ENCODE results near the gene TEDC2.

- TF ChIP-seq, protein P1, sequence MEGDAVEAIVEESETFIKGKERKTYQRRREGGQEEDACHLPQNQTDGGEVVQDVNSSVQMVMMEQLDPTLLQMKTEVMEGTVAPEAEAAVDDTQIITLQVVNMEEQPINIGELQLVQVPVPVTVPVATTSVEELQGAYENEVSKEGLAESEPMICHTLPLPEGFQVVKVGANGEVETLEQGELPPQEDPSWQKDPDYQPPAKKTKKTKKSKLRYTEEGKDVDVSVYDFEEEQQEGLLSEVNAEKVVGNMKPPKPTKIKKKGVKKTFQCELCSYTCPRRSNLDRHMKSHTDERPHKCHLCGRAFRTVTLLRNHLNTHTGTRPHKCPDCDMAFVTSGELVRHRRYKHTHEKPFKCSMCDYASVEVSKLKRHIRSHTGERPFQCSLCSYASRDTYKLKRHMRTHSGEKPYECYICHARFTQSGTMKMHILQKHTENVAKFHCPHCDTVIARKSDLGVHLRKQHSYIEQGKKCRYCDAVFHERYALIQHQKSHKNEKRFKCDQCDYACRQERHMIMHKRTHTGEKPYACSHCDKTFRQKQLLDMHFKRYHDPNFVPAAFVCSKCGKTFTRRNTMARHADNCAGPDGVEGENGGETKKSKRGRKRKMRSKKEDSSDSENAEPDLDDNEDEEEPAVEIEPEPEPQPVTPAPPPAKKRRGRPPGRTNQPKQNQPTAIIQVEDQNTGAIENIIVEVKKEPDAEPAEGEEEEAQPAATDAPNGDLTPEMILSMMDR (IDR thresholded peaks at IDR 0.05; ENCODE audit: control extremely low read depth in 1 of 3, insufficient read depth in 1 of 3, low read depth in 1 of 3, low read length in 3 of 3) = no peak
- TF ChIP-seq POLR2A (IDR thresholded peaks at IDR 0.05; ENCODE audit: control extremely low read depth in 1 of 2, low read depth in 2 of 2, low read length in 2 of 2) (no peak), CREB1 (IDR thresholded peaks at IDR 0.05) (no peak), JUN (IDR thresholded peaks at IDR 0.05; ENCODE audit: low read depth, low read length) (no peak), POLR2AphosphoS5 (IDR thresholded peaks at IDR 0.05; ENCODE audit: low read depth, low read length) (no peak), SP2 (IDR thresholded peaks at IDR 0.05; ENCODE audit: low read length) (no peak), SIX5 (IDR thresholded peaks at IDR 0.05; ENCODE audit: low read depth, low read length) (no peak), PHF8 (conservative IDR thresholded peaks at IDR 0.05; ENCODE audit: low read depth, low read length) (no peak)
Measured at GRCh38 chr16:2497695-2498484, 38.0 kb downstream of the TEDC2 start.
